Esophagus muscularis mucosa (tissue), 3 donors: ENCODE results near the gene TBC1D22A.

Source experiments
- POLR2A ChIP-seq: fragments of 450-650 bp; IDR thresholded peaks from one replicate; pipeline ENCODE4 v1.6.1; 2017; ENCODE audit warnings: antibody characterized with exemption, moderate library complexity, mild to moderate bottlenecking, low read depth
- TF ChIP-seq, protein P1 (sequence below), 3 experiments: fragments of 200-600 bp in 2 of 3; fragments of 450-650 bp in 1 of 3; sonication (generic) in 2 of 3; IDR thresholded peaks; one replicate each; pipeline ENCODE4 v1.5.1; 2017 to 2019; ENCODE audit warnings: antibody characterized with exemption in 3 of 3, mild to moderate bottlenecking in 2 of 3, moderate library complexity in 1 of 3

- TF ChIP-seq, protein P1, sequence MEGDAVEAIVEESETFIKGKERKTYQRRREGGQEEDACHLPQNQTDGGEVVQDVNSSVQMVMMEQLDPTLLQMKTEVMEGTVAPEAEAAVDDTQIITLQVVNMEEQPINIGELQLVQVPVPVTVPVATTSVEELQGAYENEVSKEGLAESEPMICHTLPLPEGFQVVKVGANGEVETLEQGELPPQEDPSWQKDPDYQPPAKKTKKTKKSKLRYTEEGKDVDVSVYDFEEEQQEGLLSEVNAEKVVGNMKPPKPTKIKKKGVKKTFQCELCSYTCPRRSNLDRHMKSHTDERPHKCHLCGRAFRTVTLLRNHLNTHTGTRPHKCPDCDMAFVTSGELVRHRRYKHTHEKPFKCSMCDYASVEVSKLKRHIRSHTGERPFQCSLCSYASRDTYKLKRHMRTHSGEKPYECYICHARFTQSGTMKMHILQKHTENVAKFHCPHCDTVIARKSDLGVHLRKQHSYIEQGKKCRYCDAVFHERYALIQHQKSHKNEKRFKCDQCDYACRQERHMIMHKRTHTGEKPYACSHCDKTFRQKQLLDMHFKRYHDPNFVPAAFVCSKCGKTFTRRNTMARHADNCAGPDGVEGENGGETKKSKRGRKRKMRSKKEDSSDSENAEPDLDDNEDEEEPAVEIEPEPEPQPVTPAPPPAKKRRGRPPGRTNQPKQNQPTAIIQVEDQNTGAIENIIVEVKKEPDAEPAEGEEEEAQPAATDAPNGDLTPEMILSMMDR (IDR thresholded peaks at IDR 0.05): no peak
- TF ChIP-seq POLR2A: no peak
Observed at GRCh38 chr22:46764140-46764680, 1.8 kb downstream of the TBC1D22A start.
